Neuronal stem cell (in vitro differentiated cells): ENCODE results near the gene SLC46A3. TPM values are rescaled to one million over a fixed set of nuclear protein-coding genes. Genes with fewer than 3 reads are reported as not detected.

Source experiments
- small RNA-seq: library from polyadenylated mRNA; stranded (forward); fragments of <200 nt; extraction: miRNeasy Mini kit (QIAGEN cat#:217004); gene quantifications from one replicate; pipeline ENCODE3, GENCODE V24; 2013; ENCODE audit not compliant: insufficient read depth

SLC46A3 gene

Small RNAs within 50 kb of the gene (small RNA-seq; reads per million reads assigned to genes)
- gene RNU6-53P: not detected
